ENCODE results near the gene SKAP2. TPM values are rescaled to one million over a fixed set of nuclear protein-coding genes. Genes with fewer than 3 reads are reported as not detected.

SKAP2 gene
- total RNA-seq, 1 donor from 2014 or later, result 4.8 TPM

DNA sequence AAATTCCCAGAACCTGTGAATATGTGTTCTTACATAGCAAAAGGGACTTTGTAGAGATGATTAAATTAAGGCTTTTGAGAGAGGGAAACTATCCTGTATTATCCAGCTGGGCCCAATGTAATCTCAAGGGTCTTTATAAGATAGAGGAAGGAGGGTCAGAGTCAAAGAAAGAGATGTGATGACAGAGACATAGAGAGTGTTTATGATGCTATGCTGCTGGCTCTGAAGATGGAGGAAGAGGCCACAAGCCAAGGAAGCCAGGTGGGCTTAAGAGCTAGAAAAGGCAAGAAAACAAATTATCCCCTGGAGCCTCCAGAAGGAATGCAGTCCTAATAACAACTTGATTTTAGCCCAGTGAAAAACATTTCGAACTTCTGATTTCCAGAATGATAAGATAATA is 15.3 kb upstream of the SKAP2 start:
- H3K27ac Mint-ChIP-seq (ENCODE audit: unreplicated experiment), result no peak overlapping the region
- H3K27me3 Mint-ChIP-seq (ENCODE audit: low read depth), result peaks cover 20% of the 10 kb centered on the region
- TF ChIP-seq CTCF (IDR thresholded peaks at IDR 0.05), result no peak
- peaks cover 16% of the 10 kb centered on the region for H3K9me3 Mint-ChIP-seq (ENCODE audit: low read depth)
- H3K4me3 Mint-ChIP-seq (ENCODE audit: unreplicated experiment), result no peak overlapping the region
- no peaks in the 10 kb centered on the region for H3K36me3 Mint-ChIP-seq (ENCODE audit: low read depth)
- H3K4me1 Mint-ChIP-seq (ENCODE audit: low read depth), result no peaks in the 10 kb centered on the region
- DNase-seq (ENCODE audit: low spot score), result no peak

GRCh38 chr7:26868841-26869495 is 4.6 kb upstream of the SKAP2 start:
- H3K4me3 Mint-ChIP-seq (ENCODE audit: unreplicated experiment), result no peak overlapping the region
- H3K27ac Mint-ChIP-seq (ENCODE audit: unreplicated experiment), result no peak overlapping the region
- DNase-seq (ENCODE audit: low spot score), result no peak
- no peak for TF ChIP-seq CTCF (IDR thresholded peaks at IDR 0.05)
- peaks cover 3% of the 10 kb centered on the region for H3K9me3 Mint-ChIP-seq (ENCODE audit: low read depth)
- peaks cover 14% of the 10 kb centered on the region for H3K4me1 Mint-ChIP-seq (ENCODE audit: low read depth)
- H3K27me3 Mint-ChIP-seq (ENCODE audit: low read depth), result peaks cover 37% of the 10 kb centered on the region
- H3K36me3 Mint-ChIP-seq (ENCODE audit: low read depth), result no peaks in the 10 kb centered on the region

GRCh38 chr7:26865094-26865388 is 651 bp upstream of the SKAP2 start:
- H3K27ac Mint-ChIP-seq (ENCODE audit: unreplicated experiment), result peak overlapping the region; percentile 94
- peaks cover 50% of the 10 kb centered on the region for H3K27me3 Mint-ChIP-seq (ENCODE audit: low read depth)
- TF ChIP-seq CTCF (IDR thresholded peaks at IDR 0.05), result no peak
- peak; percentile 49 for DNase-seq (ENCODE audit: low spot score)
- peak overlapping the region; percentile 95 for H3K4me3 Mint-ChIP-seq (ENCODE audit: unreplicated experiment)
- peaks cover 21% of the 10 kb centered on the region for H3K4me1 Mint-ChIP-seq (ENCODE audit: low read depth)
- H3K36me3 Mint-ChIP-seq (ENCODE audit: low read depth), result peaks cover 2% of the 10 kb centered on the region
- peaks cover 5% of the 10 kb centered on the region for H3K9me3 Mint-ChIP-seq (ENCODE audit: low read depth)

- Mint-ChIP-seq H3K4me3 (ENCODE audit: unreplicated experiment) (peak overlapping the region; percentile 95), H3K27ac (ENCODE audit: unreplicated experiment) (peak overlapping the region; percentile 94), H3K4me1 (ENCODE audit: low read depth) (peaks cover 21% of the 10 kb centered on the region), H3K9me3 (ENCODE audit: low read depth) (peaks cover 5% of the 10 kb centered on the region), H3K36me3 (ENCODE audit: low read depth) (peaks cover 2% of the 10 kb centered on the region), H3K27me3 (ENCODE audit: low read depth) (peaks cover 51% of the 10 kb centered on the region)
- TF ChIP-seq CTCF (IDR thresholded peaks at IDR 0.05), result no peak
- no peak for DNase-seq (ENCODE audit: low spot score)
Observed at GRCh38 chr7:26863518-26864308, 677 bp downstream of the SKAP2 start.

- H3K36me3 Mint-ChIP-seq (ENCODE audit: low read depth), result peaks cover 2% of the 10 kb centered on the region
- no peak for TF ChIP-seq CTCF (IDR thresholded peaks at IDR 0.05)
- no peak overlapping the region for H3K4me3 Mint-ChIP-seq (ENCODE audit: unreplicated experiment)
- peaks cover 21% of the 10 kb centered on the region for H3K4me1 Mint-ChIP-seq (ENCODE audit: low read depth)
- peaks cover 5% of the 10 kb centered on the region for H3K9me3 Mint-ChIP-seq (ENCODE audit: low read depth)
- H3K27ac Mint-ChIP-seq (ENCODE audit: unreplicated experiment), result no peak overlapping the region
- H3K27me3 Mint-ChIP-seq (ENCODE audit: low read depth), result peaks cover 57% of the 10 kb centered on the region
- DNase-seq (ENCODE audit: low spot score), result no peak
Observed at GRCh38 chr7:26862834-26863233, 1.6 kb downstream of the SKAP2 start.

Measured in chondrocyte (in vitro differentiated cells).